Measurements from ENCODE around the gene LIME1.

DNA sequence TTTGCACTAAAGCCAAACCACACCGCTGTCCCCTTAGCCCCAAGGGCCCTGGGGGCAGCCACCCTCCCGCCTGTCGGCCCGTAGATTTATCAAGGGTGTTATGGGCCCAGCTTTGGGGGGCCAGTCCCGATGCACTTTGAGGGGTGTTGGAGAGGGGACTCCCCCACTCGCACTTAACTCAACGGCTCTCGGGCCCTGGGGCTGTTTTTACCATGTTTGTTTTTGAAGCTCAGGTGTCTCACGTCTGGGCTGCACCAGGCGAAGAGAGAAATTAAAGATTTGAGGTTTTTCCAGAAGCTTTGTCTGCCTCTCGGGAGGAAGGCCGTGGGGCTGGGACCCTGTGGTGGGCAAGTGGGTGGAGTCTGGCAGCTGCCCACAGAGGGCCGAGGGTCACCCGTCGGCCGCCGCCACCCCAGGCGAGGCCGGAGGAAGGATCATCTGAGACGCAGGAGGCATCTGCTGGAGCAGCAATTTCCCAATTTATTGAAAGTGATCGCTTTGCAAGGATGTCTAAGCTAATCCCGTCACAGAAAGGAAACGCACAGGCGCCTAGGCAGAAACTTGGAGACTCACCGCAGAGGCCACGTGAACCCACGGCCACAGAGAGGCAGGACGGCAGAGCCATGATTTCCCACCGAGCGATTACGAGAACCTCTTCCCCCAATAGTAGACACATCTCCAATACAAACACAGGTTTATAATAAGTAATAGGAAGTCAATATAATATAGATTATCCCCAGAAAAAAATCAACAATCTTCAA, 6.9 kb downstream of the LIME1 start:
- TF ChIP-seq, protein P1, sequence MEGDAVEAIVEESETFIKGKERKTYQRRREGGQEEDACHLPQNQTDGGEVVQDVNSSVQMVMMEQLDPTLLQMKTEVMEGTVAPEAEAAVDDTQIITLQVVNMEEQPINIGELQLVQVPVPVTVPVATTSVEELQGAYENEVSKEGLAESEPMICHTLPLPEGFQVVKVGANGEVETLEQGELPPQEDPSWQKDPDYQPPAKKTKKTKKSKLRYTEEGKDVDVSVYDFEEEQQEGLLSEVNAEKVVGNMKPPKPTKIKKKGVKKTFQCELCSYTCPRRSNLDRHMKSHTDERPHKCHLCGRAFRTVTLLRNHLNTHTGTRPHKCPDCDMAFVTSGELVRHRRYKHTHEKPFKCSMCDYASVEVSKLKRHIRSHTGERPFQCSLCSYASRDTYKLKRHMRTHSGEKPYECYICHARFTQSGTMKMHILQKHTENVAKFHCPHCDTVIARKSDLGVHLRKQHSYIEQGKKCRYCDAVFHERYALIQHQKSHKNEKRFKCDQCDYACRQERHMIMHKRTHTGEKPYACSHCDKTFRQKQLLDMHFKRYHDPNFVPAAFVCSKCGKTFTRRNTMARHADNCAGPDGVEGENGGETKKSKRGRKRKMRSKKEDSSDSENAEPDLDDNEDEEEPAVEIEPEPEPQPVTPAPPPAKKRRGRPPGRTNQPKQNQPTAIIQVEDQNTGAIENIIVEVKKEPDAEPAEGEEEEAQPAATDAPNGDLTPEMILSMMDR (IDR thresholded peaks at IDR 0.05) = no peak
- no peak for TF ChIP-seq POLR2A (IDR thresholded peaks at IDR 0.05)
